ENCODE results near the gene SULF2. TPM values are rescaled to one million over a fixed set of nuclear protein-coding genes. Genes with fewer than 3 reads are reported as not detected.

SULF2 gene
- total RNA-seq, 4 donors from 2014 or later = 41.2 to 177 (median 62.3) TPM

DNA sequence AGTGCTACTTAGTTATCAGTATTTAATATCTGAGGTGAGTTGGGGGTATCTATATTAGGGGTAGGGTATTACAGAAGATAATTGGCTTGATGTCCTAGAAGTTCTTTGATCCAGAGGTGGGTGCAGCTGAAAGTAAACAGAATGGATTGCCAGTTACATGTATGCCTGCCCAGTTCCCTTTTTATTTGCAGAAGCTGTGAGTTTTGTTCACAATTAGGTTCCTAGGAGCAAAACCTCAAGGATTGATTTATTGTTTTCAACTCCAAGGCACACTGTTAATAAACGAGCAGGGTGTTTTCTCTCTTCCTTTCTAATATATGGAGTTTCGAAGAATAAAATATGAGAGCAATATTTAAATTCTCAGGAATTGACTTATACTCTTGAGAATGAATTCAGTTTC is 129.0 kb downstream of the SULF2 start:
- no peaks in the 10 kb centered on the region for H3K9me3 ChIP-seq
- peaks cover 9 to 96% of the 10 kb centered on the region in 2 donors for H3K36me3 ChIP-seq
- TF ChIP-seq EP300 (IDR thresholded peaks at IDR 0.05) = no peak
- no peak for TF ChIP-seq POLR2A (IDR thresholded peaks at IDR 0.05)
- TF ChIP-seq, protein P1, sequence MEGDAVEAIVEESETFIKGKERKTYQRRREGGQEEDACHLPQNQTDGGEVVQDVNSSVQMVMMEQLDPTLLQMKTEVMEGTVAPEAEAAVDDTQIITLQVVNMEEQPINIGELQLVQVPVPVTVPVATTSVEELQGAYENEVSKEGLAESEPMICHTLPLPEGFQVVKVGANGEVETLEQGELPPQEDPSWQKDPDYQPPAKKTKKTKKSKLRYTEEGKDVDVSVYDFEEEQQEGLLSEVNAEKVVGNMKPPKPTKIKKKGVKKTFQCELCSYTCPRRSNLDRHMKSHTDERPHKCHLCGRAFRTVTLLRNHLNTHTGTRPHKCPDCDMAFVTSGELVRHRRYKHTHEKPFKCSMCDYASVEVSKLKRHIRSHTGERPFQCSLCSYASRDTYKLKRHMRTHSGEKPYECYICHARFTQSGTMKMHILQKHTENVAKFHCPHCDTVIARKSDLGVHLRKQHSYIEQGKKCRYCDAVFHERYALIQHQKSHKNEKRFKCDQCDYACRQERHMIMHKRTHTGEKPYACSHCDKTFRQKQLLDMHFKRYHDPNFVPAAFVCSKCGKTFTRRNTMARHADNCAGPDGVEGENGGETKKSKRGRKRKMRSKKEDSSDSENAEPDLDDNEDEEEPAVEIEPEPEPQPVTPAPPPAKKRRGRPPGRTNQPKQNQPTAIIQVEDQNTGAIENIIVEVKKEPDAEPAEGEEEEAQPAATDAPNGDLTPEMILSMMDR (IDR thresholded peaks at IDR 0.05) = no peak
- no peak for TF ChIP-seq POLR2AphosphoS5 (IDR thresholded peaks at IDR 0.05)
- no peaks in the 10 kb centered on the region for H3K27me3 ChIP-seq
- ATAC-seq = no peak
- H3K27ac ChIP-seq = no peak overlapping the region
- no peak overlapping the region for H3K4me3 ChIP-seq
- WGBS, 2 donors (ENCODE audit: low coverage in 1 of 2) = 66 to 75% methylated on average over 2 of the region's 2 CpGs
- peaks cover 0 to 6% (median 0%) of the 10 kb centered on the region in 3 donors for H3K4me1 ChIP-seq

DNA sequence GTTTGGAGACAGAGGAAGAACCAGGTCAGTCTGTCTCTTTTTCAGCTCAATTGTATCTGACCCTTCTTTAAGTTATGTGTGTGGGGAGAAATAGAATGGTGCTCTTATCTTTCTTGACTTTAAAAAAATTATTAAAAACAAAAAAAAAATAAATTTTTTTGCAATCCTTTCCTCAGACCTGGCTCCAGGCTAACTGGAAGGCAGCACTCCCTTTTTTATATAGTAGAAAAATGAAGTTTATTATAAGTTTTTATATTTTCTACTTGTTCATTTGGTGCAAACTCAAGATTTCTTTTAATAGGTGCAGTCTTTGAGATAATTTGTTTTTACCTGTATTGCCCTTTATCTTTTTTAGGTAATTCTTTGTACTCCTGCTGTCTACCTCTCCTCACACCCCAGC is 129.6 kb downstream of the SULF2 start:
- H3K27ac ChIP-seq = no peak overlapping the region
- no peak for ATAC-seq
- no peaks in the 10 kb centered on the region for H3K9me3 ChIP-seq
- H3K4me1 ChIP-seq = peaks cover 0 to 5% (median 0%) of the 10 kb centered on the region in 3 donors
- H3K27me3 ChIP-seq = no peaks in the 10 kb centered on the region
- peaks cover 9 to 96% of the 10 kb centered on the region in 2 donors for H3K36me3 ChIP-seq
- no peak overlapping the region for H3K4me3 ChIP-seq
- no peak for TF ChIP-seq POLR2A (IDR thresholded peaks at IDR 0.05)
- TF ChIP-seq, protein P1 (IDR thresholded peaks at IDR 0.05) = no peak
- no peak for TF ChIP-seq POLR2AphosphoS5 (IDR thresholded peaks at IDR 0.05)
- no peak for TF ChIP-seq EP300 (IDR thresholded peaks at IDR 0.05)

DNA sequence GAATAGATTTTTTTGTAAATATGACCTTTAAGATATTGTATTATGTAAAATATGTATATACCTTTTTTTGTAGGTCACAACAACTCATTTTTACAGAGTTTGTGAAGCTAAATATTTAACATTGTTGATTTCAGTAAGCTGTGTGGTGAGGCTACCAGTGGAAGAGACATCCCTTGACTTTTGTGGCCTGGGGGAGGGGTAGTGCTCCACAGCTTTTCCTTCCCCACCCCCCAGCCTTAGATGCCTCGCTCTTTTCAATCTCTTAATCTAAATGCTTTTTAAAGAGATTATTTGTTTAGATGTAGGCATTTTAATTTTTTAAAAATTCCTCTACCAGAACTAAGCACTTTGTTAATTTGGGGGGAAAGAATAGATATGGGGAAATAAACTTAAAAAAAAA is 130.9 kb downstream of the SULF2 start:
- Histone ChIP-seq H3K4me1 (no peaks in the 10 kb centered on the region), H3K9me3 (no peaks in the 10 kb centered on the region), H3K36me3 (peaks cover 9 to 96% of the 10 kb centered on the region in 2 donors), H3K27me3 (no peaks in the 10 kb centered on the region), H3K4me3 (no peak overlapping the region), H3K27ac (no peak overlapping the region)
- no peak for ATAC-seq
- TF ChIP-seq POLR2A (IDR thresholded peaks at IDR 0.05) (no peak), POLR2AphosphoS5 (IDR thresholded peaks at IDR 0.05) (no peak), EP300 (IDR thresholded peaks at IDR 0.05) (no peak)
- TF ChIP-seq, protein P1 (IDR thresholded peaks at IDR 0.05) = no peak
- 100% methylated on average over 1 of the region's 1 CpG for WGBS, 2 donors (ENCODE audit: low coverage in 1 of 2)

DNA sequence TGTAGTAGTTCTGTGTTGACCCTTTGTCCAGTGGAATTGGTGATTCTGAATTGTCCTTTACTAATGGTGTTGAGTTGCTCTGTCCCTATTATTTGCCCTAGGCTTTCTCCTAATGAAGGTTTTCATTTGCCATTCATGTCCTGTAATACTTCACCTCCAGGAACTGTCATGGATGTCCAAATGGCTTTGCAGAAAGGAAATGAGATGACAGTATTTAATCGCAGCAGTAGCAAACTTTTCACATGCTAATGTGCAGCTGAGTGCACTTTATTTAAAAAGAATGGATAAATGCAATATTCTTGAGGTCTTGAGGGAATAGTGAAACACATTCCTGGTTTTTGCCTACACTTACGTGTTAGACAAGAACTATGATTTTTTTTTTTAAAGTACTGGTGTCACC is 131.4 kb downstream of the SULF2 start:
- Histone ChIP-seq H3K4me3 (no peak overlapping the region), H3K27ac (no peak overlapping the region), H3K36me3 (peaks cover 9 to 96% of the 10 kb centered on the region in 2 donors), H3K4me1 (no peaks in the 10 kb centered on the region), H3K9me3 (no peaks in the 10 kb centered on the region), H3K27me3 (no peaks in the 10 kb centered on the region)
- TF ChIP-seq, protein P1 (IDR thresholded peaks at IDR 0.05) = no peak
- TF ChIP-seq POLR2AphosphoS5 (IDR thresholded peaks at IDR 0.05) (no peak), POLR2A (IDR thresholded peaks at IDR 0.05) (no peak), EP300 (IDR thresholded peaks at IDR 0.05) (no peak)
- WGBS, 2 donors (ENCODE audit: low coverage in 1 of 2) = 64 to 74% methylated on average over 2 of the region's 2 CpGs
- ATAC-seq = no peak

DNA sequence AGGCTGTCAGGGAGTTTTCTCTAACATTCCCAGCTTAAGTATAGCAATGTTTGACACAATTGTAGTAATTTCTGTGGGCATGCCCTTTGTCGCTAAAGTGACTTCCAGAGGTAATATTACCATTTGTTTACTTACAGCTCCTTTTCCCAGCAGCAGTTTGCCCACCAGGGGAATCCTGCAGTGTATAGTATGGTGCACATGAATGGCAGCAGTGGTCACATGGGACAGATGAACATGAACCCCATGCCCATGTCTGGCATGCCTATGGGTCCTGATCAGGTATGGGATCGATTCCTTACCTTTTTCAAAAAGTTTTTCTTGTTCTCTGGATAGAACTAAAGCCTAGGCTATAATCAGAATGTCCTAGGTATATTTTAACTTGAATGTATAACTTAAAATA is 132.5 kb downstream of the SULF2 start:
- TF ChIP-seq, protein P1 (IDR thresholded peaks at IDR 0.05) = no peak
- no peak for TF ChIP-seq POLR2AphosphoS5 (IDR thresholded peaks at IDR 0.05)
- TF ChIP-seq EP300 (IDR thresholded peaks at IDR 0.05) = no peak
- no peak for TF ChIP-seq POLR2A (IDR thresholded peaks at IDR 0.05)
- H3K4me1 ChIP-seq = no peaks in the 10 kb centered on the region
- no peak overlapping the region for H3K4me3 ChIP-seq
- no peaks in the 10 kb centered on the region for H3K27me3 ChIP-seq
- H3K27ac ChIP-seq = no peak overlapping the region
- H3K36me3 ChIP-seq = peaks cover 9 to 96% of the 10 kb centered on the region in 2 donors
- H3K9me3 ChIP-seq = no peaks in the 10 kb centered on the region
- ATAC-seq = no peak
- 100% methylated on average over 2 of the region's 2 CpGs for WGBS, 2 donors (ENCODE audit: low coverage in 1 of 2)
